ENCODE measurements around the gene AAK1.

GRCh38 chr2:69559442-69560146 lies 83.9 kb downstream of the AAK1 start:
- TF ChIP-seq POLR2A (IDR thresholded peaks at IDR 0.05) (no peak), CTCF (IDR thresholded peaks at IDR 0.05) (peak in 1 of 3 experiments; percentile 41)
